ENCODE measurements around the gene AOAH.

GRCh38 chr7:36563706-36564327 is 160.5 kb downstream of the AOAH start:
- TF ChIP-seq CHD1 (IDR thresholded peaks at IDR 0.05; ENCODE audit: low read length) (no peak), PHB2 (IDR thresholded peaks at IDR 0.05; ENCODE audit: low read depth) (no peak)
